Karpas-422 (cell line): ENCODE data around the gene SLC22A2. TPM values are rescaled to one million over a fixed set of nuclear protein-coding genes. Genes with fewer than 3 reads are reported as not detected.
"Not testable (repeated sequence)": the region's sequence is repeated elsewhere in the genome, so short reads cannot be mapped to it uniquely, and the experiment has no call there.

Experiments used
- DNase-seq: peaks from one replicate; pipeline ENCODE4 v3.0.0-alpha.2; 2015
- H2AFZ ChIP-seq: fragments of 200-600 bp; sonication (generic); 2 replicates; pipeline ENCODE4 v1.6.1; 2014; ENCODE audit warnings: antibody characterized with exemption, low read length, mixed read lengths
- H3K27ac ChIP-seq: fragments of 200-600 bp; sonication (generic); 2 replicates; pipeline ENCODE4 v1.5.1; 2014; ENCODE audit warnings: mild to moderate bottlenecking, low read length, moderate library complexity
- H3K27me3 ChIP-seq: fragments of 200-600 bp; sonication (generic); 2 replicates; pipeline ENCODE4 v1.6.1; 2014; ENCODE audit warnings: low read length, mixed read lengths
- H3K36me3 ChIP-seq: fragments of 200-600 bp; sonication (generic); 2 replicates; pipeline ENCODE4 v1.6.1; 2014; ENCODE audit warnings: low read length, mixed read lengths; ENCODE audit not compliant: insufficient read depth
- H3K4me1 ChIP-seq: fragments of 200-600 bp; sonication (generic); 2 replicates; pipeline ENCODE4 v1.6.1; 2014; ENCODE audit warnings: mild to moderate bottlenecking, low read length, mixed read lengths
- H3K4me2 ChIP-seq: fragments of 200-600 bp; sonication (generic); 2 replicates; pipeline ENCODE4 v1.6.1; 2014; ENCODE audit warnings: low read length, low read depth, mild to moderate bottlenecking; ENCODE audit not compliant: poor library complexity, severe bottlenecking
- H3K4me3 ChIP-seq: fragments of 200-600 bp; sonication (generic); 2 replicates; pipeline ENCODE4 v1.5.1; 2014; ENCODE audit warnings: mild to moderate bottlenecking, antibody characterized with exemption, low read length, mixed read lengths
- H3K79me2 ChIP-seq: fragments of 200-600 bp; sonication (generic); 2 replicates; pipeline ENCODE4 v1.6.1; 2014; ENCODE audit warnings: mild to moderate bottlenecking, low read length, mixed read lengths
- H3K9ac ChIP-seq: fragments of 200-600 bp; sonication (generic); 2 replicates; pipeline ENCODE4 v1.6.0; 2014; ENCODE audit warnings: low read length
- H3K9me2 ChIP-seq: fragments of 200-600 bp; sonication (generic), shearing (Covaris generic); replicated peaks from 2 replicates; pipeline ENCODE4 v1.6.0; 2014; ENCODE audit warnings: mild to moderate bottlenecking, low read length, moderate library complexity; ENCODE audit not compliant: insufficient read depth
- H3K9me3 ChIP-seq: fragments of 300-700, 200-600 bp; sonication (generic); 2 replicates; pipeline ENCODE4 v1.6.1; 2014; ENCODE audit warnings: low read length, mixed read lengths
- H4K20me1 ChIP-seq: fragments of 200-600 bp; sonication (generic); 2 replicates; pipeline ENCODE4 v1.6.1; 2014; ENCODE audit warnings: mild to moderate bottlenecking, antibody characterized with exemption, low read length, low read depth; ENCODE audit not compliant: insufficient read depth
- total RNA-seq: library from RNA; depleted of rRNA; stranded (reverse); fragments of >200 nt; shearing (Covaris generic); gene quantifications from 2 replicates; pipeline ENCODE4 v1.2.3, GENCODE V29; 2014; ENCODE audit warnings: low replicate concordance

The SLC22A2 gene
- total RNA-seq, 1 experiment from 2014 or later, result not detected

DNA sequence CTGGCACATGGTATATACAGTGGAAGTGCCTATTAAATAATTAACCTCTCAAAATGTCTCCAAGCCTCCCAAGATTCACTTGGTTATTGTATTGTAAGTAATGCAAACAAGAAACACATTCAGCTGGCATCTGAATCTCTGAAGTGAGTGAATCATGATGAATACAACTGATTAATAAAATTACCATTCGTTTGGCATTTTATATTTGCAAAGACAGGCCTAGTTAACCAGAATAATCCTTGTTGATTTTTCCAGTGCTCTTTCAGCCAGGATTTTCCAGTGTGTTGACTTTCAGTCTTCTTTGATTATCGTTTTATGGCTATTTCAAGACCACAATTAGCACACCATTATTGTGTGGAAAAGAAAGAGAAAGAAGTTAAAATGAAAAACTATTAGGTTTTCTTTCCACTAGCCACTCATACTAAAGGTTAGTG is 20.3 kb downstream of the SLC22A2 start:
- DNase-seq, result no peak
- Histone ChIP-seq H3K36me3 (no peaks in the 10 kb centered on the region), H3K9me2 (0 out of 2 replicates have a peak, but pooled peaks cover 6% of the 10 kb centered on the region), H3K9ac (no peak overlapping the region), H2AFZ (no peak overlapping the region), H3K79me2 (no peaks in the 10 kb centered on the region), H3K4me3 (no peak overlapping the region), H3K9me3 (no peaks in the 10 kb centered on the region), H3K4me2 (no peak overlapping the region), H3K27ac (no peak overlapping the region), H3K4me1 (no peaks in the 10 kb centered on the region), H4K20me1 (no peaks in the 10 kb centered on the region), H3K27me3 (no peaks in the 10 kb centered on the region)

DNA sequence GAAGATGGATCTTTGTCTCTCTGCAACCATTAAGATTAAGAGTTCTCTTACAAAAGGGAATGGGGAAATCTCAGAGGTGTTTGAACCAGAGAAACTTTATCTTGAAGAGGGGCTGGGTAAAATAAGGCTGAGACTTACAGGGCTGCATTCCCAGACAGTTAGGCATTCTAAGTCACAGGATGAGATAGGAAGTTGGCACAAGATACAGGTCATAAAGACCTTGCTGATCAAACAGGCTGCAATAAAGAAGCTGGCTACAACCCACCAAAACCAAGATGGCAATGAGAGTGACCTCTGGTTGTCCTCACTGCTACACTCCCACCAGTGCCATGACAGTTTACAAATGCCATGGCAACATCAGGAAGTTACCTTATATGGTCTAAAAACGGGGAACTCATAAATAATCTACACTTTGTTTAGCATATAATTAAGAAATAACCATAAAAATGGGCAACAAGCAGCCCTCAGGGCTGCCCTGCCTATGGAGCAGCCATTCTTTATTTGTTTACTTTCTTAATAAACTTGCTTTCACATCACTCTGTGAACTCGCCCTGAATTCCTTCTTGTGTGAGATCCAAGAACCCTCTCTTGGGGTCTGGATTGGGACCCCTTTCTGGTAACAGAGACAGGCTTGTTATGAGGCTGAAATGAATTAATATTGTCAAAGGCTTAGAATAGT is 20.9 kb downstream of the SLC22A2 start:
- H2AFZ ChIP-seq, H3K4me3 ChIP-seq, H3K36me3 ChIP-seq, H3K4me2 ChIP-seq, H4K20me1 ChIP-seq, H3K9me3 ChIP-seq, H3K27ac ChIP-seq, DNase-seq, H3K9me2 ChIP-seq, H3K27me3 ChIP-seq, H3K4me1 ChIP-seq, H3K9ac ChIP-seq, H3K79me2 ChIP-seq: not testable (repeated sequence)

DNA sequence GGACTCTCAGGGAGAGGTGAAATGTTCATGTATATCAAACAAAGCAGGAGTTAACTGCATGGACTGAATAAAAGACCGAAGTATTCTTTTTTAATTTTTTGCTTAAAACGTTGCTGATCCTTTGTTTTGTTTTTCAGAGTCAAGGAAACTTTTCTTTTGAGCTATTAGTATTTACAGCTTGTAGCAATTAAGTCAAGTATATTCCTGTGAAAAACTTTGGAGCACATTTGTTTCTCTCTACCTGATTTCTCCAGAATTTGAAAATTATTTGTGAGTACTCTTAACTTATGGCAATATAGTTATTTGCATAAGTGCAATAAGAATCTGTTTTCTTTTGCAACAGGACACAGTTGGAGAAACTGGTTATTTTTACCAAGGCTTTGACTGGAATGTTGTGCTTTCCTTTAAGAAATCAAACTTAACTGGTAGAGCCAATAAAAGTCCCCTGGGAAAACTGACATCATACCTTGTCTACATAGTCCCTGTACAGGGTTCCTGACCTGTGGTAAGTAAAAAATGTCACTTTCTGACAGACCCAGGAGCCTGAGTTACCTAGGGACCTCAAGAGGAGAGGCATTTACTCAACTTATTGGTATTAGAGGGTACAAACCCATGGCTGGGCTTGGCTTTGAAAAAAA is 22.3 kb downstream of the SLC22A2 start:
- not testable (repeated sequence) for H3K4me2 ChIP-seq, H3K4me3 ChIP-seq, H3K9ac ChIP-seq, H4K20me1 ChIP-seq, H3K9me3 ChIP-seq, H3K27me3 ChIP-seq, H3K36me3 ChIP-seq, H3K27ac ChIP-seq, H3K4me1 ChIP-seq, H2AFZ ChIP-seq, H3K79me2 ChIP-seq, DNase-seq, H3K9me2 ChIP-seq

DNA sequence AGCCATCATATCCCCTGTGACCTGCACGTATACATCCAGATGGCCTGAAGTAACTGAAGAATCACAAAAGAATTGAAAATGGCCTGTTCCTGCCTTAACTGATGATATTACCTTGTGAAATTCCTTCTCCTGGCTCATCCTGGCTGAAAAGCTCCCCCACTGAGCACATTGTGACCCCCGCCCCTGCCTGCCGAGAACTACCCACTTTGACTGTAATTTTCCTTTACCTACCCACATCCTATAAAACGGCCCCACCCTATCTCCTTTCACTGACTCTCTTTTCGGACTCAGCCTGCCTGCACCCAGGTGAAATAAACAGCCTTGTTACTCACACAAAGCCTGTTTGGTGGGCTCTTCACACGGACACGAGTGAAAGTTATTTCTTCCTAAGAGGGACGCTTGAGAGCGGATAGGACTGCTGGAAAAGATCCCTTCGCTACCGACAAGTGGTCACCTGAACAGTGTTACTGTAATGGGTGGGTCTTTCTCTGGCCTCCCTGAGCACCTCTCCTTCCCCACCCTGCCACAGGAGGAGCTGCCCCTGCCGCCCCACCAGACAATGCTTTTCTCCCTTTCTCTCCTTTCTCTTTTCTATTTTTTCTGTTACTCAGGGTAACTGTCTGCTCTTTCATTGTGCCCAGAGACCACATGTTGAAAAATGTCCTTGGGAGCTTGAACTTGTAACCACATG is 24.5 kb downstream of the SLC22A2 start:
- not testable (repeated sequence) for H3K9me2 ChIP-seq, H3K9me3 ChIP-seq, H3K4me3 ChIP-seq, H4K20me1 ChIP-seq, H3K4me2 ChIP-seq, H3K27me3 ChIP-seq, H3K4me1 ChIP-seq, DNase-seq, H3K79me2 ChIP-seq, H3K36me3 ChIP-seq, H3K9ac ChIP-seq, H3K27ac ChIP-seq, H2AFZ ChIP-seq

DNA sequence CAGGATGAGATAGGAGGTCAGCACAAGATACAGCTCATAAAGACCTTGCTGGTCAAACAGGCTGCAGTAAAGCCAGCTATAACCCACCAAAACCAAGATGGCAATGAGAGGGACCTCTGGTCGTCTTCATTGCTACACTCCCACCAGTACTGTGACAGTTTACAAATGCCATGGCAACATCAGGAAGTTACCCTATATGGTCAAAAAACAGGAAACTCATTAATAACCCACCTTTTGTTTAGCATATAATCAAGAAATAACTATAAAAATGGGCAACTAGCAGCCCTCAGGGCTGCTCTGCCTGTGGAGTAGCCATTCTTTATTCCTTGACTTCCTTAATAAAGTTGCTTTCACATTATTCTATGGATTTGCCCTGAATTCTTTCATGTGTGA is 30.9 kb downstream of the SLC22A2 start:
- H4K20me1 ChIP-seq, result no peaks in the 10 kb centered on the region
- no peak overlapping the region for H3K9ac ChIP-seq
- no peak overlapping the region for H3K4me3 ChIP-seq
- no peaks in the 10 kb centered on the region for H3K36me3 ChIP-seq
- no peaks in the 10 kb centered on the region for H3K9me3 ChIP-seq
- no peak for DNase-seq
- no peak overlapping the region for H3K4me2 ChIP-seq
- H3K27me3 ChIP-seq, result no peaks in the 10 kb centered on the region
- H3K9me2 ChIP-seq, result no peaks in the 10 kb centered on the region
- H3K79me2 ChIP-seq, result no peaks in the 10 kb centered on the region
- no peak overlapping the region for H3K27ac ChIP-seq
- H3K4me1 ChIP-seq, result no peaks in the 10 kb centered on the region
- H2AFZ ChIP-seq, result no peak overlapping the region

DNA sequence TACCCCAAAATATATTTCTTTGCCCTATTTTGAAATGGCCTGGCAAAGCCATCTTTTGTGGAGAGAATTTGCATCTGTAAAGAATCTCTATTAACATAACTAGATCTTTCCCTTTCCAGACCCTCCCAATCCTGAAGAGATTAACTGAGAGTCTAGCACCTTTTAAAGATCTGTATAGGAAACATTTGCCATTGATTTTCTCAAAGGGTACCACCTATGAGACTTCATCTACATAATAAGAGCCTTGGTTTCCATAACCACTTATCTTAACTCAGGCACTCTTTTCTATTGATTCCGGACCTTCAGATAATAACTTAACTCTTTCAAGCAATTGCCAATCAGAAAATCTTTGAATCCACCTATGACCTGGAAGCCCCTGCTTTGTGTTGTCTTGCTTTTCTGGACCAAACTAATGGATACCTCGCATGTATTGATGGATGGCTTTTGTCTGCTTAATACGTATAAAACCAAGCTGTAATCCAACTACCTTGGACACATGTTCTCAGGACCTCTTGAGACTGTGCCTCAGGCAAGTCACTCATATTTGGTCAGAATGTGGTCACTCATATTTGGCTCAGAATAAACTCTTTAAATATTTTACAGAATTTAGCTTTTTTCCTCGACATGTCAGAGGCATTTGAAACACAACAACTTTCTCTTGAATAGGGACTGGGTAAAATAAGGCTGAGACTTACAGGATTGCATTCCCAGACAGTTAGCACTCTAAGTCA is 31.4 kb downstream of the SLC22A2 start:
- no peaks in the 10 kb centered on the region for H4K20me1 ChIP-seq
- H3K4me1 ChIP-seq, result no peaks in the 10 kb centered on the region
- no peak overlapping the region for H3K27ac ChIP-seq
- H2AFZ ChIP-seq, result no peak overlapping the region
- no peaks in the 10 kb centered on the region for H3K9me3 ChIP-seq
- H3K79me2 ChIP-seq, result no peaks in the 10 kb centered on the region
- no peaks in the 10 kb centered on the region for H3K36me3 ChIP-seq
- H3K9me2 ChIP-seq, result no peaks in the 10 kb centered on the region
- no peaks in the 10 kb centered on the region for H3K27me3 ChIP-seq
- DNase-seq, result no peak
- no peak overlapping the region for H3K9ac ChIP-seq
- no peak overlapping the region for H3K4me3 ChIP-seq
- H3K4me2 ChIP-seq, result no peak overlapping the region

DNA sequence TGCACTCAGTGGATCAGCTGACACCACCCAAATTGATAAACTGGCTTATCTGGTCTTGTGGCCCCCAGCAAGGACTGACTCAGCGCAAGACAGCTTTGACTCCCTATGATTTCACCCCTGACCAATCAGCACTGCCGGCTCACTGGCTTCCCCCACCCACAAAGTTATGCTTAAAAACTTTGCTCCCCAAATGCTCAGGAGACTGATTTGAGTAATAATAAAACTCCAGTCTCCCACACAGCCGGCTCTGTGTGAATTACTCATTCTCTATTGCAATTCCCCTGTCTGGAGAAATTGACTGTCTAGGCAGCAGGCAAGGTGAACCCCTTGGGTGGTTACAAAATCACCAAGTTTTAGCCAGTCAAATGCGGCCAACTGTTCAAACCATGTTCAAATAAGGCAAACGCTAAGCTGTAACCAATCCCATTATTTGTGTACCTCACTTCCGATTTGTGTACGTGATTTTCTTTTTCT is 32.5 kb downstream of the SLC22A2 start:
- Histone ChIP-seq H3K36me3 (no peaks in the 10 kb centered on the region), H3K9me3 (no peaks in the 10 kb centered on the region), H3K27ac (no peak overlapping the region), H3K27me3 (no peaks in the 10 kb centered on the region), H3K9me2 (no peaks in the 10 kb centered on the region), H3K9ac (no peak overlapping the region), H4K20me1 (no peaks in the 10 kb centered on the region), H3K79me2 (no peaks in the 10 kb centered on the region), H3K4me1 (no peaks in the 10 kb centered on the region), H2AFZ (no peak overlapping the region), H3K4me2 (no peak overlapping the region), H3K4me3 (no peak overlapping the region)
- DNase-seq, result no peak

- Histone ChIP-seq H3K27me3 (no peaks in the 10 kb centered on the region), H2AFZ (no peak overlapping the region), H3K4me3 (no peak overlapping the region)
These were observed 33.9 kb downstream of the SLC22A2 start for GRCh38 chr6:160224639-160225237.

More at GRCh38 chr6:160224639-160225237, 33.9 kb downstream of the SLC22A2 start:
- DNase-seq, result no peak
- H3K27ac ChIP-seq, result no peak overlapping the region
- H3K36me3 ChIP-seq, result no peaks in the 10 kb centered on the region
- no peaks in the 10 kb centered on the region for H3K9me2 ChIP-seq
- H3K9ac ChIP-seq, result no peak overlapping the region
- no peaks in the 10 kb centered on the region for H3K9me3 ChIP-seq
- no peaks in the 10 kb centered on the region for H3K79me2 ChIP-seq
- H3K4me1 ChIP-seq, result no peaks in the 10 kb centered on the region
- no peak overlapping the region for H3K4me2 ChIP-seq
- no peaks in the 10 kb centered on the region for H4K20me1 ChIP-seq
